ENCODE measurements around the gene HOXA6. TPM values are rescaled to one million over a fixed set of nuclear protein-coding genes. Genes with fewer than 3 reads are reported as not detected.

HOXA6 gene
- total and polyA plus RNA-seq, 4 donors: 0.97 to 7.6 (median 6.3) TPM; not detected in 1

DNA sequence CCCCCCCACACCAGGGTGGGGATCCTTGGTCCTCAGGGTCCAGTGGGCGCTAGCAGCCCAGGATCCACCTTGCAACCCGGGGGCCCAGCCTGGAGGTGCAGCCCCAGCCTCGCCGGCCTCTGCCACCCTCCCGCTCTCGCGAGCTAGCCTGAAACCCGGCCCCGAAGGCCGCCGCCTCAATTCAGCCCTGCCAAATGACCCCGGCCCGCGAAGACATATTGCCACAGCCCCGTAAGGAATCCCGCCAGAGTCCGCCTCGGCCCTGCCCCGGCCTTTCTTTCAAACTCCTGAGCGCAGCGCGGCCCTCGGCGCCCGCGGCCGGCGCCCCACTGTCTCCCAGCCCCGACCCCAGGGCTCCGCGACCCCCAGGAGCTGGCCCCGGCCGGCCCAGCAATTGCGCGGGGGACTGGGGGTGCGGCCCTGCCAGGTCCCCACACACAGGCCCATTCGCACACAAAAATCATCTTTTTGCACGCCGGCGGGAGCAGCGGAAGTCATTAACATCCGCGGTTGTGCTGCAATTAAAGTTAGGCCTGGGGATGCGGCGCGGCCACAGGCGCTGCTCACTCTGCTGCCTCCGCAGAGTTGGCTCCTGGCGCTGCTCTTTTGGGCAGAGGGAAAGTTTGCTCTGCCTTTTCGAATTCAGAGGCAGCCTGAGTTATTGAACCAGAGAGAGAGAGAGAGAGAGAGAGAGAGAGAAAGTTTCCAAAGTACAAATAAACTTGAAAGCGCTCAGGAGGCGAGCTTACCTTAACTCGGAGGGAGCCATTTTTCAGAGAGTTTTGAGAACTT lies 8.0 kb downstream of the HOXA6 start:
- 59 to 75% methylated on average over 53 of the region's 53 CpGs for WGBS, 2 donors
- intact Hi-C loops (cut with DNase I): loop anchor here in 1 of 2 donors (5.0 kb wide), 1 partner anchor 42 kb away; the partner anchor contains the start of gene HOXA1
- H3K27ac ChIP-seq (ENCODE audit: low read depth in 1 of 2, low read length in 2 of 2): no peak overlapping the region
- DNase-seq (peak in 1 of 2 donors; percentile 78), ATAC-seq (ENCODE audit: low FRiP score) (no peak)
- H3K27me3 ChIP-seq (ENCODE audit: control insufficient read depth in 1 of 2, insufficient read depth in 2 of 2, low read length in 1 of 2): no peaks in the 10 kb centered on the region
- H3K36me3 ChIP-seq (ENCODE audit: control insufficient read depth in 1 of 2, insufficient read depth in 2 of 2, low read length in 1 of 2): no peaks in the 10 kb centered on the region
- H3K4me1 ChIP-seq (ENCODE audit: control insufficient read depth in 1 of 2, insufficient read depth in 2 of 2, low read length in 2 of 2): no peaks in the 10 kb centered on the region
- H3K4me3 ChIP-seq (ENCODE audit: low read length in 2 of 2): no peak overlapping the region
- no peaks in the 10 kb centered on the region for H3K9me3 ChIP-seq (ENCODE audit: control insufficient read depth, low read length)

DNA sequence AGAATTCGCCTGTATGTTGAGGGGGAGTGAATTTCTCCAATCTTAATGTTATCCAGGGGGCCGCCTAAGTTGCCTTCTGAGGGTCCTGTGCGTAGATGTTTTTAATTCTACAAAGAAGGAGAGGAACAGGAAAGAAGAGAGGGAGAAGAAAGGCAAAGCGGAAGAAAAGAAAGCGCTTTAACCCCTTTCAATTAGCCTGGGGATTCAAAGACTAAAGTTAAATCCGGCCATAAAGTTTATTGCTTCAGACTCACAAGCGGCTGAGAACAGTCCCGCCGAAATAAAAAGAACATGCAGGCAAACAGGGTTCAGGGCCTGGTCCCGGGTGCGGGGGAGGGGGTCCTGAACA lies 8.6 kb downstream of the HOXA6 start:
- WGBS, 2 donors: 72 to 88% methylated on average over 11 of the region's 11 CpGs
- Histone ChIP-seq H3K27ac (ENCODE audit: low read depth in 1 of 2, low read length in 2 of 2) (no peak overlapping the region), H3K4me3 (ENCODE audit: low read length in 2 of 2) (no peak overlapping the region), H3K4me1 (ENCODE audit: control insufficient read depth in 1 of 2, insufficient read depth in 2 of 2, low read length in 2 of 2) (no peaks in the 10 kb centered on the region), H3K9me3 (ENCODE audit: control insufficient read depth, low read length) (no peaks in the 10 kb centered on the region), H3K36me3 (ENCODE audit: control insufficient read depth in 1 of 2, insufficient read depth in 2 of 2, low read length in 1 of 2) (no peaks in the 10 kb centered on the region), H3K27me3 (ENCODE audit: control insufficient read depth in 1 of 2, insufficient read depth in 2 of 2, low read length in 1 of 2) (no peaks in the 10 kb centered on the region)
- ATAC-seq (ENCODE audit: low FRiP score): no peak
- intact Hi-C loops (cut with DNase I): no loop called here
- no peak for DNase-seq

DNA sequence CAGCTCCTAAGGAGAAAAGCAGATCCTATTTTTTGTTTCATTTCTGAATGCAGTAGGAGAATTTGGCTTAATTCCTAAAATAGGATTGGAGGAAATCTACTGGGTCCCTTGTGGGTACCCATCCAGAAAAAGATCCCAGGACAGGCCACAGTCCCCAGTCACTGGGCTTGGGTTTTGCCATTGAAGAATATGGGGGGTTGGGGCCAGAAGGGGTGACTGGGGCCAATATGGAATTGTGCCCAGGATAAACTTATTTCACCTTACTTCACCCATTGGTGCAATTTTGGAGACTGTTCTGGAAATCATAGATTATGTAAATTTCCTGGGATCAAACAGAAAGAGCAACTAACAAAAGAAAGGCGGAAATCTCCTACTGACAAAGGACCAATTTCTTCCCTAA lies 9.1 kb downstream of the HOXA6 start:
- 95 to 97% methylated on average over 1 of the region's 1 CpG for WGBS, 2 donors
- H3K9me3 ChIP-seq (ENCODE audit: control insufficient read depth, low read length): no peaks in the 10 kb centered on the region
- no peak overlapping the region for H3K4me3 ChIP-seq (ENCODE audit: low read length in 2 of 2)
- no peaks in the 10 kb centered on the region for H3K27me3 ChIP-seq (ENCODE audit: control insufficient read depth in 1 of 2, insufficient read depth in 2 of 2, low read length in 1 of 2)
- H3K36me3 ChIP-seq (ENCODE audit: control insufficient read depth in 1 of 2, insufficient read depth in 2 of 2, low read length in 1 of 2): no peaks in the 10 kb centered on the region
- intact Hi-C loops (cut with DNase I): no loop called here
- no peaks in the 10 kb centered on the region for H3K4me1 ChIP-seq (ENCODE audit: control insufficient read depth in 1 of 2, insufficient read depth in 2 of 2, low read length in 2 of 2)
- no peak overlapping the region for H3K27ac ChIP-seq (ENCODE audit: low read depth in 1 of 2, low read length in 2 of 2)
- ATAC-seq (ENCODE audit: low FRiP score): no peak
- no peak for DNase-seq

DNA sequence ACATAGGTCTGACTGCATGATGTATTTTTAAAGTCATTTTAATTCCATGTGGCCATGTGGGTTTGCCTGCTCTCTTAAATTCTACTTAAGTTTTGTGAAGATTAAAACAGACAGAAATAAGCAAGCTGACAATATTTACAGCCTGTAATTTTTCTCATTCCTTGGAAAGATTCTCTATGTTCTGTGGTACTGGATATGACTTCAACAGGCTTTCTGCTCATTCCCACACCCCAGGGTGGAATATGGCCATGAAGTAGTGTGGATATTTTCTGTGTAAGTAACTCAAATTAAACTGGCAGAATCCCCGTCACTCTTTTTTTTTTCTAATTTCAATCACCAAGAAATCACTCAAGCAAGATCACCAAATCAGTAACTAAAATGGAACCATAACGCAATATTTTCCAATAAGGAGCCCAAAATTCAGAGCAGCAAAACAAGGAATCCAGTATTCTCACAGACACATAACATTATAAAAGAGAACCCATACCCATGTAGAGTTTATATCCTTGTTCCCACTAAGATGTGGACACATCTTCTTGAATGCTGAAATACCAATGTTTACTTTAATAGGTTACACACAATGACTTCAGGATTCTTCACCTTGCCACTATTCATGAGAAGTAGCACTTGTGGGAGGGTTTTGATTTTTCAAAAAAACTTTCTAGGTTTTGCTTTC lies 9.8 kb downstream of the HOXA6 start:
- Histone ChIP-seq H3K9me3 (ENCODE audit: control insufficient read depth, low read length) (no peaks in the 10 kb centered on the region), H3K36me3 (ENCODE audit: control insufficient read depth in 1 of 2, insufficient read depth in 2 of 2, low read length in 1 of 2) (no peaks in the 10 kb centered on the region), H3K27me3 (ENCODE audit: control insufficient read depth in 1 of 2, insufficient read depth in 2 of 2, low read length in 1 of 2) (no peaks in the 10 kb centered on the region), H3K4me3 (ENCODE audit: low read length in 2 of 2) (no peak overlapping the region), H3K27ac (ENCODE audit: low read depth in 1 of 2, low read length in 2 of 2) (no peak overlapping the region), H3K4me1 (ENCODE audit: control insufficient read depth in 1 of 2, insufficient read depth in 2 of 2, low read length in 2 of 2) (no peaks in the 10 kb centered on the region)
- 72 to 82% methylated on average over 2 of the region's 2 CpGs for WGBS, 2 donors
- ATAC-seq (ENCODE audit: low FRiP score) (no peak), DNase-seq (no peak)
- intact Hi-C loops (cut with DNase I): no loop called here

DNA sequence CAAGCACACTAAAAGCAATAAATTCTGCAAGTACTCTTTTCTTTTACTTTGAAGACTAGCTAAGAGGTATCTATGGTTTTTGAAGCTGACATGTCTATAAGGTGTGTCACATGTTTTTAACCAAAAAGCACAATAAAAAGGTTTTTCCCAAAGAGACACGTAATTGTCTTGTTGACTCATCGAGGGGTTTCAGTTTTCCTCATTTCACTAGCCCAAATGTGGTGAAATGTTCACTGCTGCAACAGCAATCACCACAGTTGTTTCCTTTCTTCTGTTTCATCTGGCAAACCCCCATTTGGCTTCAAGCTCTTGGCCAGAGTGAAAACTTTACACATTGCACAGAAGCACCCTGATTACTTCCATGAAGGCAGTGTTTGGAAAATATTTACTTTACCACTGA lies 13.2 kb downstream of the HOXA6 start:
- ATAC-seq (ENCODE audit: low FRiP score) (no peak), DNase-seq (no peak)

DNA sequence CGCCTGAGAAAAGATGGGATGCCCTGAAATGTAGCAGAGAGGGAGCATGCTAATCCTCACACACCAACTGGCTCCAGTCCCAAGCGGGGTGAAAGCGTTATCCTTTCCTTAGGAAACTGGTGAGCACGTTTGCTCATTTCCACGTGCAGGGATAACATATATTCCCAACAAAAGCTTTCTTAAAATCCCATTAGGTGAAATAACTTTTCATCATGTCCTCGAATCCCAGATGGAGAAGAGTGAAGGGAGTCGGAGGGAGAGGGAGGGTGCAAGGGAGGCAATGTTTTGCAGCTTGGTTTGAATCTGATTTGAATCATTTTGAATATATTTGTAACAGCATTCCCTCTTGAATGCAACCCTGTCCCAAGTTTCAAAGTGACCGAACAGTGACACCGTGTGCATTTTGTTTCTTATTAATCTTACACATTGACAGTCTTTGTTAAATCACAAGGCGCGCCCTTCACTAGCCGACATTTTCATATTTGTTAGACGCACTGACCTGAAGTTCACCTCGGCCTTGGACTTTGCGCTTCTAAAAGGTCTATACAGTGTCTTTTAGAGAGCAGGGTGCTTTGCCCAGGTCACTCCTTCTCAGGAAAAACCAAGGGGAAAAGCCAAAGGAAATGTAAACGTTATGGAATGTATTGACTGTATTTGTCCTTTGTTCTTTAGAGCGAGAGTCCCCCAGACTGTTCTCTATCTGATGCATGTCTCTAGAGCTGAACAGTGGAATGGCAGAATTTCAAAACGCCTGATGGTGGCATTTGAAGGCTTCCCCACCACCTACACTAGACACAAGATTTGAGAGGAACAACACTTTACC lies 14.0 kb downstream of the HOXA6 start:
- no peaks in the 10 kb centered on the region for H3K36me3 ChIP-seq (ENCODE audit: control insufficient read depth in 1 of 2, insufficient read depth in 2 of 2, low read length in 1 of 2)
- no peaks in the 10 kb centered on the region for H3K9me3 ChIP-seq (ENCODE audit: control insufficient read depth, low read length)
- H3K27ac ChIP-seq (ENCODE audit: low read depth in 1 of 2, low read length in 2 of 2): no peak overlapping the region
- H3K4me3 ChIP-seq (ENCODE audit: low read length in 2 of 2): no peak overlapping the region
- WGBS, 2 donors: 75 to 88% methylated on average over 18 of the region's 18 CpGs
- ATAC-seq (ENCODE audit: low FRiP score) (no peak), DNase-seq (no peak)
- intact Hi-C loops (cut with DNase I): loop anchor here in 1 of 2 donors (5.0 kb wide), 1 partner anchor 36 kb away; the partner anchor contains the start of gene HOXA1
- no peaks in the 10 kb centered on the region for H3K4me1 ChIP-seq (ENCODE audit: control insufficient read depth in 1 of 2, insufficient read depth in 2 of 2, low read length in 2 of 2)
- no peaks in the 10 kb centered on the region for H3K27me3 ChIP-seq (ENCODE audit: control insufficient read depth in 1 of 2, insufficient read depth in 2 of 2, low read length in 1 of 2)

More for the DNA sequence above, 13.2 kb downstream of the HOXA6 start:
- H3K4me3 ChIP-seq (ENCODE audit: low read length in 2 of 2): no peak overlapping the region
- H3K27ac ChIP-seq (ENCODE audit: low read depth in 1 of 2, low read length in 2 of 2): no peak overlapping the region
- H3K9me3 ChIP-seq (ENCODE audit: control insufficient read depth, low read length): no peaks in the 10 kb centered on the region
- no peaks in the 10 kb centered on the region for H3K4me1 ChIP-seq (ENCODE audit: control insufficient read depth in 1 of 2, insufficient read depth in 2 of 2, low read length in 2 of 2)
- no peaks in the 10 kb centered on the region for H3K27me3 ChIP-seq (ENCODE audit: control insufficient read depth in 1 of 2, insufficient read depth in 2 of 2, low read length in 1 of 2)
- H3K36me3 ChIP-seq (ENCODE audit: control insufficient read depth in 1 of 2, insufficient read depth in 2 of 2, low read length in 1 of 2): no peaks in the 10 kb centered on the region
- WGBS, 2 donors: 34 to 39% methylated on average over 2 of the region's 2 CpGs
- intact Hi-C loops (cut with DNase I): loop anchor here in 1 of 2 donors (5.0 kb wide), 1 partner anchor 37 kb away; the partner anchor contains the start of gene HOXA1

DNA sequence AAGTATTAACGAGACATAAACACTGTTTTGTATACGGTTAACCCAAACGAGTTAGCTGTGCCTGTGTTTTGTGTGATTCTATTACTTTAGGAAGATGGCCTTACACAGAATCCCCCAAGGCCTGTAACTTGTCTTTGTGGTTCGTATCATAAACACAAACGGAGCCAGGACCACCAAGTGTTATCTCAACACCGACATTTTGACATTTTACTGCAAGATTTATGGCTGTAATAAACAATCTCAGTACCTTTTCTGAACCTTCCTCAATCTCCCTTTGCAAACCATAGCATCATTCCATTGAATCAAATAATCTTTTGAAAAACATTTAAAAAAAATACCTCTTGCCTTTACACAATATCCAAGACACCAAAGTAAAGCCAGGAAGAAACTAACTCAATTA lies 14.6 kb downstream of the HOXA6 start:
- Histone ChIP-seq H3K27me3 (ENCODE audit: control insufficient read depth in 1 of 2, insufficient read depth in 2 of 2, low read length in 1 of 2) (no peaks in the 10 kb centered on the region), H3K9me3 (ENCODE audit: control insufficient read depth, low read length) (no peaks in the 10 kb centered on the region), H3K4me3 (ENCODE audit: low read length in 2 of 2) (no peak overlapping the region), H3K27ac (ENCODE audit: low read depth in 1 of 2, low read length in 2 of 2) (no peak overlapping the region), H3K36me3 (ENCODE audit: control insufficient read depth in 1 of 2, insufficient read depth in 2 of 2, low read length in 1 of 2) (no peaks in the 10 kb centered on the region), H3K4me1 (ENCODE audit: control insufficient read depth in 1 of 2, insufficient read depth in 2 of 2, low read length in 2 of 2) (no peaks in the 10 kb centered on the region)
- intact Hi-C loops (cut with DNase I): loop anchor here in 1 of 2 donors (5.0 kb wide), 1 partner anchor 36 kb away; the partner anchor contains the start of gene HOXA1
- DNase-seq: no peak
- no peak for ATAC-seq (ENCODE audit: low FRiP score)
- WGBS, 2 donors: 70 to 84% methylated on average over 6 of the region's 6 CpGs

DNA sequence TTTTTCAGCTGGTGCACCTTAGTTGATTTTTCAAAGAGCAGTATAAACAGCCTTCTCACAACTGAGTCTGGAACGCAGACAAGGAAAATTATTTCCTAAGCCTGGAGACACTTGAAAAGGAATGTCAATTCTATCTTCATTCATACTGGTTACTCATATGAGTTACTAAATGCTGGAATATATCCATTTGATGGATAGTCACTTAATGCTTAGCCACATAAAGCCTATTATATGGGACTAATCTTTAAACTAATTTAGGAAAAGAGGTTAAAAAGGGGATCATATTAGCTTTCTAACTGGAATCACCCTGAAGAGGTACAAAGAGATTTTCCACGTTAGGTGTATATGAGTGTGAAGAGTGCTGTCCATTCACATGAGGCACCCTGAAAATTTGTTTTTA lies 15.4 kb downstream of the HOXA6 start:
- H3K27me3 ChIP-seq (ENCODE audit: control insufficient read depth in 1 of 2, insufficient read depth in 2 of 2, low read length in 1 of 2): no peaks in the 10 kb centered on the region
- DNase-seq (no peak), ATAC-seq (ENCODE audit: low FRiP score) (no peak)
- WGBS, 2 donors: 72 to 81% methylated on average over 2 of the region's 2 CpGs
- H3K36me3 ChIP-seq (ENCODE audit: control insufficient read depth in 1 of 2, insufficient read depth in 2 of 2, low read length in 1 of 2): no peaks in the 10 kb centered on the region
- intact Hi-C loops (cut with DNase I): loop anchor here in 1 of 2 donors (5.0 kb wide), 1 partner anchor 35 kb away; the partner anchor contains the start of gene HOXA1
- H3K4me3 ChIP-seq (ENCODE audit: low read length in 2 of 2): no peak overlapping the region
- H3K9me3 ChIP-seq (ENCODE audit: control insufficient read depth, low read length): no peaks in the 10 kb centered on the region
- no peak overlapping the region for H3K27ac ChIP-seq (ENCODE audit: low read depth in 1 of 2, low read length in 2 of 2)
- H3K4me1 ChIP-seq (ENCODE audit: control insufficient read depth in 1 of 2, insufficient read depth in 2 of 2, low read length in 2 of 2): no peaks in the 10 kb centered on the region

Measured in aorta (tissue), 5 donors.